ENCODE results near the gene OLFM1. TPM values are rescaled to one million over a fixed set of nuclear protein-coding genes. Genes with fewer than 3 reads are reported as not detected.

OLFM1 gene
- total RNA-seq, 1 donor from 2014 or later, result 10.0 TPM

DNA sequence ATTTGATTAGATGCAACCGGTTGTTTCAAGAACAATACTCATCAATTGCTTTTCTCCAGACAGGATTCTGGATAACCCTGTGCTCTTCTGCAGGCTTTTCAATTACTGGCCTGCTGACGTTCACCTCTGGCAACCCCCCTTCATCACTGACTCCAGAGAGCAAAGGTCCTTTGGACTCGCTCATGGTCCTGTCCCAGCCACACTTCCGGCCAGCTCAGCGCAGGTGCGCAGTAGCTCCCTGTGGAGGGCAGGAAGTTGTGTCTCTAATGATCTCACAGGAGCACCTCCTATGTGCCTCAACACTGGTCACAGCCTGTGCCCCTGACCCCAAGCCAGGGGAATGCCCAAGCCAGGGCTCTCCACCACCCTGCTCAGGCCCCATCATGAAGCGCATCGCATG lies 44.0 kb downstream of the OLFM1 start:
- no peak for DNase-seq
- intact Hi-C loops (cut with micrococcal nuclease), result no loop called here
- Histone ChIP-seq H3K27me3 (ENCODE audit: low read depth) (peaks cover 96% of the 10 kb centered on the region), H3K27ac (replicated peaks) (no peak overlapping the region), H3K4me1 (no peaks in the 10 kb centered on the region), H3K9me3 (replicated peaks) (peaks cover 6% of the 10 kb centered on the region), H3K4me3 (no peak overlapping the region), H3K36me3 (no peaks in the 10 kb centered on the region)
- TF ChIP-seq, protein P1, sequence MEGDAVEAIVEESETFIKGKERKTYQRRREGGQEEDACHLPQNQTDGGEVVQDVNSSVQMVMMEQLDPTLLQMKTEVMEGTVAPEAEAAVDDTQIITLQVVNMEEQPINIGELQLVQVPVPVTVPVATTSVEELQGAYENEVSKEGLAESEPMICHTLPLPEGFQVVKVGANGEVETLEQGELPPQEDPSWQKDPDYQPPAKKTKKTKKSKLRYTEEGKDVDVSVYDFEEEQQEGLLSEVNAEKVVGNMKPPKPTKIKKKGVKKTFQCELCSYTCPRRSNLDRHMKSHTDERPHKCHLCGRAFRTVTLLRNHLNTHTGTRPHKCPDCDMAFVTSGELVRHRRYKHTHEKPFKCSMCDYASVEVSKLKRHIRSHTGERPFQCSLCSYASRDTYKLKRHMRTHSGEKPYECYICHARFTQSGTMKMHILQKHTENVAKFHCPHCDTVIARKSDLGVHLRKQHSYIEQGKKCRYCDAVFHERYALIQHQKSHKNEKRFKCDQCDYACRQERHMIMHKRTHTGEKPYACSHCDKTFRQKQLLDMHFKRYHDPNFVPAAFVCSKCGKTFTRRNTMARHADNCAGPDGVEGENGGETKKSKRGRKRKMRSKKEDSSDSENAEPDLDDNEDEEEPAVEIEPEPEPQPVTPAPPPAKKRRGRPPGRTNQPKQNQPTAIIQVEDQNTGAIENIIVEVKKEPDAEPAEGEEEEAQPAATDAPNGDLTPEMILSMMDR (IDR thresholded peaks at IDR 0.05; ENCODE audit: borderline replicate concordance), result no peak

DNA sequence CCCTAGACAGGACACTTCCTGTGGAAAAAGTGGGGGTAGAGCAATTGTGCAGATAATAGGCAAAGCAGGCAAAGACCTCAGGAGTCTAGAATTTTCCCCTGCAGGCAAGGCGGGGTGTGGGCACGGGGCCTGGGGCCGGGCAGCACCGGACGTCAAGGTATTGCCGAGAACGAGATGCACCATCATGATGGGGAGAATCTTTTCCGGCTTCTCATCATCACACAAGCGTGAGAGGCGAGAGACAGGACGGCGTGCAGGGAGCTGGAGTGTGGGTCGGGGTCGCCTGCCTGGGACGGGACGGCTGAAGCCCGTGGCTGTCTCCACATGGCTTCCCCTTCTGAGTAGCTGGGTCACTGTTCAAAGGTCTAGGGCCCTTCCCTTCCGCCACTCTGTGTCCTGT lies 44.5 kb downstream of the OLFM1 start:
- TF ChIP-seq, protein P1 (IDR thresholded peaks at IDR 0.05; ENCODE audit: borderline replicate concordance), result no peak

DNA sequence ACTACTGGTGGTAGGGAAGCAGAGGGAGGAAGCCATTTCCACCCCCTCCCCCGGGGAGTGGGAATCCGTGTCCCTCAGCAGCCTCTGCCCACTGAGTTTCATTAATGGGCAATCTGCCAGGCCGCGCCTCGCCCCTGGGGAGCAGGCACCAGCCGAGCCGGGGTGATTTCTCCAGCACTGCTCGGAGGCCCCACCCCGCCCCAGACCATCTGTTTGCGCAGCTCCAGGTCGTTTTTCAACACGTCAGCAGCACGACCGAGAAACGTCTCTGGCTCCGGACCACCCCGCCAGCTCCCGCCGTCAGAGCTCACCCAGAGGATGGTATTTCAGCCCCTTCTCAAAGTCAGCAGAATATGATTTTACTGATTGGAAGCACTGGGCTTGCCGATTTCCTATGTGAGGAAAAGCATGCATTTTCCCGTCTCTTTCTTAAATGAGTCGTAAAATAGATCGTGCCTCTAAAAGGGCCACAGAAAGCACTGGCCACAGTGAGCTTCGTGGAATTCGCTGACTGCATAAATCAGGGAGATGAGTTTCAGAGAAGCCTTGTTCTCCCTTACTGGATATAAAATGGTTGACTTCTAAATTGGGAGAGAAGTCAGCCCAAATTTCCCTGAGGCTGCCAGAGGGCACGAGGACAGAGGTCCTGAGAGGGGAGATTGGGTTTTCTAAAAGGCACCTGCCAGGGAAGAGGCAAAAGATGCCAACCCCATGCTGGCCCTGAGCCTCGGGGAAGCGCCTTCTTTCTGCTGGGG lies 47.0 kb downstream of the OLFM1 start:
- no peak overlapping the region for H3K27ac ChIP-seq (replicated peaks)
- intact Hi-C loops (cut with micrococcal nuclease), result no loop called here
- peaks cover 100% of the 10 kb centered on the region for H3K27me3 ChIP-seq (ENCODE audit: low read depth)
- TF ChIP-seq, protein P1 (IDR thresholded peaks at IDR 0.05; ENCODE audit: borderline replicate concordance), result no peak
- no peak overlapping the region for H3K4me3 ChIP-seq
- DNase-seq, result no peak
- H3K36me3 ChIP-seq, result no peaks in the 10 kb centered on the region
- H3K9me3 ChIP-seq (replicated peaks), result peaks cover 9% of the 10 kb centered on the region
- H3K4me1 ChIP-seq, result peaks cover 10% of the 10 kb centered on the region

More for the DNA sequence above, 44.5 kb downstream of the OLFM1 start:
- Histone ChIP-seq H3K27ac (replicated peaks) (no peak overlapping the region), H3K27me3 (ENCODE audit: low read depth) (peaks cover 98% of the 10 kb centered on the region), H3K4me1 (peaks cover 1% of the 10 kb centered on the region), H3K9me3 (replicated peaks) (peaks cover 6% of the 10 kb centered on the region), H3K36me3 (no peaks in the 10 kb centered on the region), H3K4me3 (no peak overlapping the region)
- DNase-seq, result no peak
- intact Hi-C loops (cut with micrococcal nuclease), result no loop called here

DNA sequence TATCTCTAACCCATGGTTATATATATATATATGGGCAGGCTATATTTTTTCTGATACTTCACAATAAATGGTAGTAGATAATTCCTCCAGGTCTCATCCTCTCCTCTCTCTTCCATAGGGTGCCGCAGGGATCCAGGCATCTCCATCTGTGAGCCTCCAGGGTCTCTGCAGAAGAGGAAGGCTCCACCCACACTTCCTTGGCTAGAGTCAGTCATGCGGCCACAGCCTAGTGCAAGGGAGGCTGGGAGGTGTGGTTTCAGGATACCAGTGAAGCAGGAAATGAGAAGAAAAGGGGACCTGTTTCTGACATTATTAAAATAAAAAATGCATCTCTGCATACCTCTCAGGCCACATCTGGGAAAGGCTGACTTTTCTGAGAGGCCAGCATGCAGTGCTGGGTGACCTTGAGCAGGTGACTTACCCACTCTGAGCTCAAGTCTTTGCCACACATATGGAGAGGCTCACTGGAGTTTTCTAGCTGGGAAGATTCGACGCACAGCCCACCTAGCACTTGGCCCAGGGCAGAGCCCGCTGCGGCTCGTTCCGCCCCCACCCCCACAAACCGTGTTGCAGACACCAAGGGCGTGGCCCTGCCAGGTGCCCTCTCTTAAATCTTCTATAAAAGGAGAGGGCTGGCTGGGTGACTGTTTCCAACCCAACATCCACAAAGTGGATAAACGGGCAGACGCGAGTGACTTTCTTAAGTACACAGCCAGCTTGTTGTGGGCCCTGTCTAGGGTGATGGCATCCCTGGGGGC lies 47.9 kb downstream of the OLFM1 start:
- Histone ChIP-seq H3K9me3 (replicated peaks) (peaks cover 9% of the 10 kb centered on the region), H3K27me3 (ENCODE audit: low read depth) (peaks cover 100% of the 10 kb centered on the region), H3K4me1 (peaks cover 10% of the 10 kb centered on the region), H3K4me3 (no peak overlapping the region), H3K27ac (replicated peaks) (no peak overlapping the region), H3K36me3 (no peaks in the 10 kb centered on the region)
- intact Hi-C loops (cut with micrococcal nuclease), result no loop called here
- TF ChIP-seq, protein P1 (IDR thresholded peaks at IDR 0.05; ENCODE audit: borderline replicate concordance), result no peak
- no peak for DNase-seq

DNA sequence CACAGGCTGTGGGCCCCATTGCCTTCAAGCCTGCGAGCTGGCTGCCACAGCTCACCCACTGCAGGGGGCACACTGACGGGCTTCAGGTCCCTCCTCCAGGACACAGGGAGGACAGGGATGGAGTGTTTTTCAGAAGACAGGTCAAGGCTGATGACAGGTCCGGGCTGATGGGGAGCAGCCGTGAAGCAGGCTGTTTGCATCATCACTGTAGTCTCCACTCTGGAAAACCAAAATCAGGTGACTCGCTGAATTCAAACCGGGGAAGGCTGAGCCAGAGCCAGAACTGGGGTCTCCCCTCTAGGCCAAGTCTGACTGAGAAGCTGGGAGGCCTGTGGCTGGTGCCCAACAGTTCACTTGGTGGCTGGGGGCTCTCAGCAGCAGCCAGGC lies 48.5 kb downstream of the OLFM1 start:
- intact Hi-C loops (cut with micrococcal nuclease), result no loop called here
- Histone ChIP-seq H3K4me3 (no peak overlapping the region), H3K4me1 (peaks cover 10% of the 10 kb centered on the region), H3K27ac (replicated peaks) (no peak overlapping the region), H3K36me3 (no peaks in the 10 kb centered on the region), H3K27me3 (ENCODE audit: low read depth) (peaks cover 100% of the 10 kb centered on the region), H3K9me3 (replicated peaks) (peaks cover 9% of the 10 kb centered on the region)
- DNase-seq, result no peak
- TF ChIP-seq, protein P1 (IDR thresholded peaks at IDR 0.05; ENCODE audit: borderline replicate concordance), result no peak

Measured in left ventricle myocardium inferior (tissue), 1 donor.